Measurements from ENCODE around the gene LRSAM1.

Gene LRSAM1

DNA sequence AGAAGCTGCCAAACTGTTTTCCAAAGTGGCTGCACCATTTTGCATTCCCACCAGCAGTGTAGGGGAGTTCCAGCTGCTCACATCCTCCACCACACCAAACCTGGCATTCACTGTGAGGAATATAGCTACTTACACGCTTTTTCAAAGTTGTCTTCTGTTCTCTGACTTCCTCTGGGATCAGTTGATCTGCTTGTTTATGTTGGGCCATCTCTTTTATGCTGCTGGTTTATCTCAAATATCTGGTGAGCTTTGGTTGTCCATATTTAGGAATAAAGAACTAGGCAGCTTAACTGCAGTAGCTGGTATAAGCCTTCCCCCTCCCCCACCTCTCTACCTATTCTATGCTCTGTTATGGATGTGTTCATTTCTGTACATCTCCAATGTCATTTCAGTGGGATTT, 35.7 kb upstream of the LRSAM1 start:
- TF ChIP-seq, protein P1, sequence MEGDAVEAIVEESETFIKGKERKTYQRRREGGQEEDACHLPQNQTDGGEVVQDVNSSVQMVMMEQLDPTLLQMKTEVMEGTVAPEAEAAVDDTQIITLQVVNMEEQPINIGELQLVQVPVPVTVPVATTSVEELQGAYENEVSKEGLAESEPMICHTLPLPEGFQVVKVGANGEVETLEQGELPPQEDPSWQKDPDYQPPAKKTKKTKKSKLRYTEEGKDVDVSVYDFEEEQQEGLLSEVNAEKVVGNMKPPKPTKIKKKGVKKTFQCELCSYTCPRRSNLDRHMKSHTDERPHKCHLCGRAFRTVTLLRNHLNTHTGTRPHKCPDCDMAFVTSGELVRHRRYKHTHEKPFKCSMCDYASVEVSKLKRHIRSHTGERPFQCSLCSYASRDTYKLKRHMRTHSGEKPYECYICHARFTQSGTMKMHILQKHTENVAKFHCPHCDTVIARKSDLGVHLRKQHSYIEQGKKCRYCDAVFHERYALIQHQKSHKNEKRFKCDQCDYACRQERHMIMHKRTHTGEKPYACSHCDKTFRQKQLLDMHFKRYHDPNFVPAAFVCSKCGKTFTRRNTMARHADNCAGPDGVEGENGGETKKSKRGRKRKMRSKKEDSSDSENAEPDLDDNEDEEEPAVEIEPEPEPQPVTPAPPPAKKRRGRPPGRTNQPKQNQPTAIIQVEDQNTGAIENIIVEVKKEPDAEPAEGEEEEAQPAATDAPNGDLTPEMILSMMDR (IDR thresholded peaks at IDR 0.05; ENCODE audit: poor library complexity, severe bottlenecking) = no peak
- ATAC-seq (ENCODE audit: low read depth) = no peak
- Histone ChIP-seq H3K4me1 (ENCODE audit: insufficient read depth, poor library complexity, severe bottlenecking) (peaks cover 12% of the 10 kb centered on the region), H3K4me3 (ENCODE audit: severe bottlenecking) (no peak overlapping the region), H3K27me3 (ENCODE audit: insufficient read depth, poor library complexity, severe bottlenecking) (no peaks in the 10 kb centered on the region), H3K36me3 (ENCODE audit: low read depth) (no peaks in the 10 kb centered on the region), H3K9me3 (ENCODE audit: severe bottlenecking) (no peaks in the 10 kb centered on the region), H3K27ac (ENCODE audit: poor library complexity, severe bottlenecking) (no peak overlapping the region)
- DNase-seq (ENCODE audit: low spot score) = no peak

DNA sequence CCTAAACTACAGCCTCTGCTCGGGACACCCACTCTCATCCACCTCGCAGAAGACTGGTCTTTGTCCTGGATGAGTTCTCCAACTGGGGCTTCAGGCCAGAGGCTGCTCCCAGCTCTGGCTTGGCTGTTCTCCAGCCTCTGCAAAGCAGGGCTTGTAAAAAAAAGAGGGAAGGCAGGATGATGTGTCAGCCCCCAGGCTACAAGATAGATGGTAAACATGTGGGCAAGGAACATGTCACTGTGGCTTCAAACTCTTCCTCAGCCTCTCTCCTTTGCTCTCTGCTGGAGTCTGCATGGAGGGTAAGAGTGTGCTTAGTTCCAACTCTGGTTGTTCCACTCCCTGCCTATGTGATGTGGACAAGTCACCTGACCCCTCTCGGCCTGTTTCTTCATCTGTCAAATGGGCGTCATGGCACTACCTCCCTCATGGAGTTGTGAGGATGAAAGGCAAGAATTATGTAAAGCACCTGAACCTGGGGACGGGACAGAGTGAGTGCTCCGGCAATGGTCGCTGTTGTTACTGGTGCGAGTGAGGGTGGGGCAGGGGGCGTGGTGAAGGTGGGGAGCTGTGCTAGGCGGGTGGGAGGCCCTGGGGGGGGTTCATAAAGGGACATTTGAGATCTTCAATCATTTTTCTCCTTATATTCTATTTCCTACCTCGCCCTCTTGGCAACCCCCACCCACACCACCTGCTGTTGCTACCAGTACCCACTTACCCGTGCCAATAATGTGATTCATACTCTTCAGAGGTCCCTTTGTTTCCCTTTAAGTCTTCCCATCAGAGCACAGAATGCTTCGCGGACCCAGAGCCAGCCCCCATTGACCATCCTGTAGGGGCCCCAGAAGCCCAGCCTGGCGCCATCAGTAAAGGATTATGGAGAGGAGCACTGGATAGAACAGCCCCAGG, 33.9 kb upstream of the LRSAM1 start:
- H3K27me3 ChIP-seq (ENCODE audit: insufficient read depth, poor library complexity, severe bottlenecking) = no peaks in the 10 kb centered on the region
- peak; percentile 82 for ATAC-seq (ENCODE audit: low read depth)
- TF ChIP-seq, protein P1 (IDR thresholded peaks at IDR 0.05; ENCODE audit: poor library complexity, severe bottlenecking) = no peak
- no peak for DNase-seq (ENCODE audit: low spot score)
- H3K9me3 ChIP-seq (ENCODE audit: severe bottlenecking) = no peaks in the 10 kb centered on the region
- peaks cover 12% of the 10 kb centered on the region for H3K4me1 ChIP-seq (ENCODE audit: insufficient read depth, poor library complexity, severe bottlenecking)
- H3K27ac ChIP-seq (ENCODE audit: poor library complexity, severe bottlenecking) = peak overlapping the region; percentile 7
- no peak overlapping the region for H3K4me3 ChIP-seq (ENCODE audit: severe bottlenecking)
- H3K36me3 ChIP-seq (ENCODE audit: low read depth) = no peaks in the 10 kb centered on the region

DNA sequence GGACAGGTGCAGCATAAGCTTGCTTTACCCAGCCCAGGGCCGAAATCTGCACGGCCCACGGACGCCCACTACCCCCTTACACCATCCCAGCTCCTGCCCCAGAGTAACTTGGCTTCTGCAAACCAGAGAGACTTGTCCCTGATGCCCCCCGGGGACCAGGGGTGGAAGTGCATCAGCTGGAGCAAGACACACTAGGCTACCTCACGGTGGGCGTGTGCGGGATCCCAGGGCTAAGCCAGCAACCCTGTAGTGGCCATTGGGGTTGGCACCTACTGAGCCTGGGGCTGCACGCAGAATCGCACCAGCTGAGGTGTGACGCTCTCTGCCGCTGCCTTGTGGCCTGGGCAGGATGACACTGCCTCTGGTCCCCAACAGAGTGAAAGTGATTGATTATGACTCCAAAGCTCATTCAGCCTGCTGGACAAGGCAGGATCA, 33.3 kb upstream of the LRSAM1 start:
- ATAC-seq (ENCODE audit: low read depth) (peak; percentile 4; the same call in 2 of the 3 replicates), DNase-seq (ENCODE audit: low spot score) (no peak)
- no peaks in the 10 kb centered on the region for H3K27me3 ChIP-seq (ENCODE audit: insufficient read depth, poor library complexity, severe bottlenecking)
- H3K4me3 ChIP-seq (ENCODE audit: severe bottlenecking) = no peak overlapping the region
- H3K9me3 ChIP-seq (ENCODE audit: severe bottlenecking) = no peaks in the 10 kb centered on the region
- H3K36me3 ChIP-seq (ENCODE audit: low read depth) = no peaks in the 10 kb centered on the region
- TF ChIP-seq, protein P1 (IDR thresholded peaks at IDR 0.05; ENCODE audit: poor library complexity, severe bottlenecking) = no peak
- no peak overlapping the region for H3K27ac ChIP-seq (ENCODE audit: poor library complexity, severe bottlenecking)
- peaks cover 15% of the 10 kb centered on the region for H3K4me1 ChIP-seq (ENCODE audit: insufficient read depth, poor library complexity, severe bottlenecking)

DNA sequence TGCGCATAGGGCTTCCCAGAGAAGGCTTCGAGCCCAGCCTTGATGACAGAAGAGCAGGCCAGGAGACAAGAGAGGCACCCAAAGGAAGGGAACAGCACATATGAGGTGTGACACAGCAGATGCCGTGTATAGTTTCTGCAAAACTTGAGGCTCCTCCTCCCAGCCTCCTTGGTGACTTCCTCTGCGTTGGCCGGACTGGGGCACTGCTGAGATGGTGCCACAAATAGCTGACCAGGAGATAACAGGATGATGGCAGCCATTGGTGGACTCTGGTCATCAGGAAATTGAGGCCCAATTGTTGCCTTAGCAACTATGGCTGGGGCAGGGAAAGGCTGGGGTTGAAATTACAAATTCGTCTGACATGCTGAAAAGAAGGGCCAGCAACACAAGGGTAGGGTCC, 32.0 kb upstream of the LRSAM1 start:
- H3K4me3 ChIP-seq (ENCODE audit: severe bottlenecking) = no peak overlapping the region
- H3K36me3 ChIP-seq (ENCODE audit: low read depth) = no peaks in the 10 kb centered on the region
- peaks cover 15% of the 10 kb centered on the region for H3K4me1 ChIP-seq (ENCODE audit: insufficient read depth, poor library complexity, severe bottlenecking)
- TF ChIP-seq, protein P1 (IDR thresholded peaks at IDR 0.05; ENCODE audit: poor library complexity, severe bottlenecking) = no peak
- DNase-seq (ENCODE audit: low spot score) = no peak
- no peak overlapping the region for H3K27ac ChIP-seq (ENCODE audit: poor library complexity, severe bottlenecking)
- no peaks in the 10 kb centered on the region for H3K9me3 ChIP-seq (ENCODE audit: severe bottlenecking)
- ATAC-seq (ENCODE audit: low read depth) = no peak
- H3K27me3 ChIP-seq (ENCODE audit: insufficient read depth, poor library complexity, severe bottlenecking) = no peaks in the 10 kb centered on the region

DNA sequence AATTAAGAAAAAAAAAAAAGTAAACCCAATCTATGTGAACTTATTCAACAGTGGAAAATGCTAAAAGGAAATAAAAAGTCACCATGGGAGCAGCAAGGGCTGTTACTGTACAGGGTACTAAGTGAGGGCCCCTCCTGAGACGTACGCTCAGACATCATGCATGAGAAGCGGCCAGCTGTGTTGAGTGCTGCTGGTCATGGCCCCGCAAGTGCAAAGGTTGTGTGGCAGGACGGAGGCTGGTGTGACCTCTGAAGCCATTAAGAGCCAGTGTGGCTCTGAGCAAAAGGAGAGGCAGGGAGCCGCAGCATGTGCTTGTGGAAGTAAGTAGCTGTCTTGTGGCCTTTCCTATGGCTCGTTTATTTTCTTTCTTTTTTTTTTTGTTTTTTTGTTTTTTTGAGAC, 30.3 kb upstream of the LRSAM1 start:
- peaks cover 15% of the 10 kb centered on the region for H3K4me1 ChIP-seq (ENCODE audit: insufficient read depth, poor library complexity, severe bottlenecking)

More for the DNA sequence above, 30.3 kb upstream of the LRSAM1 start:
- no peak for ATAC-seq (ENCODE audit: low read depth)
- no peak for DNase-seq (ENCODE audit: low spot score)
- Histone ChIP-seq H3K36me3 (ENCODE audit: low read depth) (no peaks in the 10 kb centered on the region), H3K27me3 (ENCODE audit: insufficient read depth, poor library complexity, severe bottlenecking) (no peaks in the 10 kb centered on the region), H3K9me3 (ENCODE audit: severe bottlenecking) (no peaks in the 10 kb centered on the region), H3K4me3 (ENCODE audit: severe bottlenecking) (no peak overlapping the region), H3K27ac (ENCODE audit: poor library complexity, severe bottlenecking) (no peak overlapping the region)
- TF ChIP-seq, protein P1 (IDR thresholded peaks at IDR 0.05; ENCODE audit: poor library complexity, severe bottlenecking) = no peak
